Activated CD4-positive, alpha-beta memory T cell treated with anti-CD3 and anti-CD28 coated beads for 36 hours (primary cell): Measurements from ENCODE around the gene CCDC40. TPM values are rescaled to one million over a fixed set of nuclear protein-coding genes. Genes with fewer than 3 reads are reported as not detected.
A peak's percentile ranks its signal among the peaks of the same experiment; 100 is the strongest.

Experiments used
- CTCF ChIA-PET: fragments of 350-600 bp; sonication (Branson Sonifier 250); formaldehyde crosslinking; loops from one replicate; lab custom pipeline; 2021; ENCODE audit warnings: antibody characterized with exemption, inconsistent platforms; lab: Charles Lee
- POLR2A ChIA-PET: fragments of 350-600 bp; sonication (Branson Sonifier 250); formaldehyde crosslinking; loops from one replicate; lab custom pipeline; 2021; ENCODE audit warnings: antibody characterized with exemption; lab: Charles Lee
- DNase-seq: peaks from one replicate; pipeline ENCODE4 v3.0.0-alpha.2; 2020
- H3K27ac Mint-ChIP-seq: one replicate; pipeline ENCODE4 v1.8.0; 2021; ENCODE audit warnings: mixed read lengths
- H3K27me3 Mint-ChIP-seq: one replicate; pipeline ENCODE4 v1.8.0; 2021; ENCODE audit warnings: mixed read lengths
- H3K36me3 Mint-ChIP-seq: one replicate; pipeline ENCODE4 v1.8.0; 2021; ENCODE audit warnings: mixed read lengths
- H3K4me1 Mint-ChIP-seq: one replicate; pipeline ENCODE4 v1.8.0; 2021; ENCODE audit warnings: low read depth, mixed read lengths
- H3K4me3 Mint-ChIP-seq: one replicate; pipeline ENCODE4 v1.8.0; 2021; ENCODE audit warnings: mild to moderate bottlenecking, mixed read lengths
- H3K9me3 Mint-ChIP-seq: one replicate; pipeline ENCODE4 v1.8.0; 2021; ENCODE audit warnings: mixed read lengths
- intact Hi-C: fragments of 100-400 bp; cut with micrococcal nuclease; formaldehyde crosslinking; loops from one replicate; pipeline ENCODE4 v1.15.1; 2023
- total RNA-seq, 2 experiments: library from RNA; stranded (reverse); gene quantifications; one replicate each; pipeline ENCODE4 v1.2.3, GENCODE V29; 2021

CCDC40 gene
- total RNA-seq, 2 experiments from 2014 or later: 0.82 to 1.00 TPM

DNA sequence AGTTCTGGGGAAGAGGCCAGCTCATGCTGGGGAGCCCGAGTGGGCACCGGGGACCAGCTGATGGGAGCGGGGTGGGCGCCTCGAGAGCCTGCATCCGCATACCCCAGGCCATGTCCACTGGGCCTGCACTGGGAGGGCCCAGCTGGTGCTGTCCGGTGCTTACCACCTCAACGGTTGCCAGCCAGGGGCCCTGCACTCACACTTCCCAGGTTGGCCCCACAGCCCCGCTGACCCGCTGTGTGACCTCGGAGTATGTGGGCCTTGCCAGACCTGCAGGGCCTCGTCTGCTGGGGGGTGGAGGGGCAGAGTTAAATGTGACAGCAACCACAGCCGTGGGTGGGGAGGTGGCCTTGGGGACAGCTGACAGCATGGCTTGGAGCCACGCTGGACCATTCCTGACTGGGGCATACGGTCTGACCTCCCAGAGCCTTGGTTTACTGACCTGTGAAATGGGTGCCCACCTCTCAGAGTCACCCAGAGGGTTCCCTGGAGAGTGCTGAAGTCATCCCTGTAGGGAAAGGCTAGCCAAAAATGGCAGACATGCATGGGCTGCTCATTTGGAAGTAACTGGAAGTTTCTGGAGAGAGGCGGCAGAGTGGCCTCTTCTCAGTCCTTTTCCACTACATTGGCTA is 59.5 kb downstream of the CCDC40 start:
- Mint-ChIP-seq H3K36me3 (no peaks in the 10 kb centered on the region), H3K4me3 (no peak overlapping the region), H3K27ac (no peak overlapping the region), H3K9me3 (no peaks in the 10 kb centered on the region), H3K4me1 (peaks cover 16% of the 10 kb centered on the region), H3K27me3 (no peaks in the 10 kb centered on the region)
- intact Hi-C loops: no loop called here
- no peak for DNase-seq
- CTCF ChIA-PET: no interaction called here
- POLR2A ChIA-PET: no interaction called here

DNA sequence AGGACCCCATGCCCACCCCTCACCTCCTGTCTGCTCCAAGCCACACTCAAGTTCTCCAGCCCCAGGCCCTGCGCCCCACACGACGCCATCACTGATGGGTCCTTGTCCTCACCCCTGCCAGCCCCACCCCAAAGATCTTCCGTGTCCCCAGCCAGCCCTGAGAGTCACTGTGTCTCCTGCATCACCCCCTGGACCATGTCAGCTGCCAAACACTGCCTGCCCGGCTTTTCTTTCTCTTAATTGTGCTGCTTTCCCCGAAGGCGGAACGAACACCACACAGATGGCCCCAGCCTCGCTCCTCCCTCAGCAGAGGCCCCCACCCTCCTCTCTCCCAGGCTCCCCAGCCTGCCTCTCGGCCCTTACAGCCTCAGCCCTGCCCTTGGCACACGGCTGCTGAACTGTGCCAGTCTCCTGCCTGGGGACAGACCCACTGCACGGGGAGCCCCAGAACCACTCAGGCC is 60.1 kb downstream of the CCDC40 start:
- peaks cover 16% of the 10 kb centered on the region for H3K4me1 Mint-ChIP-seq
- H3K4me3 Mint-ChIP-seq: no peak overlapping the region
- intact Hi-C loops: no loop called here
- H3K36me3 Mint-ChIP-seq: no peaks in the 10 kb centered on the region
- no peaks in the 10 kb centered on the region for H3K27me3 Mint-ChIP-seq
- ChIA-PET POLR2A (no interaction called here), CTCF (no interaction called here)
- H3K27ac Mint-ChIP-seq: no peak overlapping the region
- no peak for DNase-seq
- H3K9me3 Mint-ChIP-seq: no peaks in the 10 kb centered on the region

DNA sequence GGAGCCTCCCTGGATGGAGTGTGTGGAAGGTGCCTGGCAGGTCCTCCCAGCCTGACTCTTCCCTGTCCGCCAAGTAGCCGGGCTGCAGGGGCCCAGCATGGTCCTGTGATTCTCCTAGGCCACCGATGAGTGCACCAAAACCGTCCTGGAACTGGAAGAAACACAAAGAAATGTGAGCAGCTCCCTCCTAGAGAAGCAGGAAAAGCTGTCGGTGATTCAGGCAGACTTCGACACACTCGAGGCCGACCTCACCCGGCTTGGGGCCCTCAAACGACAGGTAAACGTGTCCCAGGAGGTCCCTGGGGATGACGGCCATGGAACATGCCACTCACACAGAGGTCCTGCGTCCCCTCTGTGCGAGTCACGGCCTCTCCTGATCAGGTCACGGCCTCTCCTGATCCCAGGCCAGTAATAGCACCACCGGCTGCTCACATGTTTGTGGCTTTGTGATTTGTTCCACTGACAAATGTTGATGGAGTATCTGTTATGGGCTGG is 60.7 kb downstream of the CCDC40 start:
- Mint-ChIP-seq H3K4me3 (no peak overlapping the region), H3K4me1 (peaks cover 19% of the 10 kb centered on the region)
- CTCF ChIA-PET: no interaction called here

DNA sequence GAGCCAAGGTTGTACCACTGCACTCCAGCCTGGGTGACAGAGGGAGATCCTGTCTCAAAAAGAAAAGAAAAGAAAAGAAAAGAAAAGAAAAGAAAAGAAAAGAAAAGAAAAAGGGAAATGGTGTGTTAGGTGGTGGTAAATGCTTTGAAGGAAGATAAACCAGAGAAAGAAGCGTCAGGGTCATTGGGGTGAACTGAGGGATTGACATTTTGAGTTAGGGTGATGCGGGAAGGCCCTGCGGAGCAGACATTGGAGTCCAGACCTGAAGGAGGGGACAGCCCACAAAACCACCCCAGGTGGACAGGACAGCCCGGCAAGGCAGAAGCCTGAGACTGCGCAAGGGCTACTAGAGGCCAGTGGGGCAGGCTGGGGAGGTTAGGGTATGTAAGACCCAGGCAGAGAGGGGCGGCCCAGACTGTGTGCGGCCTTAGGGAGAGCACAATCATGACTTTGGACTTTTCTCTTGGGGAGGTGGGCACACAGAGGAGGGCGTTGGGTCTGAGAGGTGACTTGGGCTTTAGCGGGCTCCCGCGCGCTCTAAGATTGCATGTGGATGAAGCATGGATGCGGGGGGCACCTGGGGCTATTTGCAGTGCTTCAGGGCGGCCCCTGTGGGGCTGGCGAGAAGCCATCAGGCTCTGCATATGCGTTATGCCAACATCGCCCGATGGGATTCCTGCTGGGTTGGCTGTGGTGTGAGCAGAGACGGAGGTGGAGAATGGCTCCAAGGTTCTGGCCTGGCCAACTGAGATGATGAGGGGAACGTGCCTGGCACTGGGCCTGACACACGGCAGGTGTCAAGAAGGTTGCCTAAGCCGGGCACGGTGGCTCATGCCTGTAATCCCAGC is 61.6 kb downstream of the CCDC40 start:
- Mint-ChIP-seq H3K9me3 (no peaks in the 10 kb centered on the region), H3K27ac (no peak overlapping the region), H3K4me1 (peaks cover 23% of the 10 kb centered on the region), H3K27me3 (no peaks in the 10 kb centered on the region), H3K4me3 (no peak overlapping the region), H3K36me3 (peaks cover 2% of the 10 kb centered on the region)
- no peak for DNase-seq
- intact Hi-C loops: no loop called here
- ChIA-PET POLR2A (no interaction called here), CTCF (interaction anchor here (0.6 kb wide), 1 partner anchor 134 kb away, joined by 3 read pairs; no protein-coding TSS in a partner anchor)

More for the DNA sequence above, 60.7 kb downstream of the CCDC40 start:
- Mint-ChIP-seq H3K9me3 (no peaks in the 10 kb centered on the region), H3K27ac (no peak overlapping the region), H3K27me3 (no peaks in the 10 kb centered on the region), H3K36me3 (peaks cover 2% of the 10 kb centered on the region)
- intact Hi-C loops: no loop called here
- POLR2A ChIA-PET: no interaction called here
- DNase-seq: no peak

DNA sequence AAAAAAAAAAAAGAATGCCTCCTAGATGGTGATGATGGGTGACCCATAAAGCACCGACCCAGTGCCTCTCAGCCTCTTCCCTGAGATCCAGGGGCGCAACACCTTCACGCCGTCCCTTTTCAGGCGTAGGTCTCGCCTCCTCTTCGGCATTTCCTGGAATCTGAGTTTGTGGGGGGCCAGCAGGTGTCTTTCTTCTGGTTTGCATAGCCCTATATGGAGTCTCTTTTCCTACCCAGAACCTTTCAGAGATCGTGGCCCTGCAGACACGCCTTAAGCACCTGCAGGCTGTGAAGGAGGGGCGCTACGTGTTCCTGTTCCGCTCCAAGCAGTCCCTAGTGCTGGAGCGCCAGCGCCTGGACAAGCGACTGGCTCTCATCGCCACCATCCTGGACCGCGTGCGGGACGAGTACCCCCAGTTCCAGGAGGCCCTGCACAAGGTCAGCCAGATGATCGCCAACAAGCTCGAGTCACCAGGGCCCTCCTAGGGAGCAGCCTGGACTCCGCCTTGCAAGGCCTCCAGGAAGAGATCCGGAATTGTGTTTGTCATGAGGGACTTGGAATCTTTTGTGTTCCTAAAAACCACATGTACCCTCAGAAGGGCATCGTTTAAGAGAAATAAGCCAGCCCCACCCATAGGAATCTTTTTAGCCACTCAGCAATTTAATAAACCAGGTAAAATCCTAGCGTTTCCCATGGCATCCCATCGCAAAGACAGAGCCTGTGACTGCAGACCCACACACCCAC is 63.0 kb downstream of the CCDC40 start:
- Mint-ChIP-seq H3K4me3 (no peak overlapping the region), H3K9me3 (no peaks in the 10 kb centered on the region), H3K4me1 (peaks cover 23% of the 10 kb centered on the region), H3K36me3 (peaks cover 2% of the 10 kb centered on the region), H3K27ac (no peak overlapping the region), H3K27me3 (no peaks in the 10 kb centered on the region)
- POLR2A ChIA-PET: no interaction called here
- intact Hi-C loops: loop anchor here (2.0 kb wide), 3 partner anchors 17 to 153 kb away; partner anchors contain the start of gene EIF4A3
- CTCF ChIA-PET: interaction anchor here (1.0 kb wide), 1 partner anchor 91 kb away, joined by 3 read pairs; no protein-coding TSS in a partner anchor
- no peak for DNase-seq

DNA sequence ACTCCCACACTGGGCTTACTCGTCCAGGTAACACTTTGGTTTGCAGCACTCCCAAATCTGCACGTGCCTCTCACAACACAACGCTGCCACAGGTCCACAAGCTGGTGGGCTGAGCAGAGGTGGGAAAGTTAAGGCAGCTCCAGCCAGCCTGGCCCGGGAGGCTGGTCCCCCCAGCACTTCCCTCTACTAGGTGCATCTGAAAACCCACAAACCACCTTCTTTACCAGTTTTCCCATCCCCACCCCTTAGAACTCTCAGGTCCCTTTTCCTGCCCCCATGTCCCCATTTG is 63.5 kb downstream of the CCDC40 start:
- Mint-ChIP-seq H3K36me3 (peaks cover 2% of the 10 kb centered on the region), H3K4me1 (peaks cover 23% of the 10 kb centered on the region), H3K4me3 (peak overlapping the region; percentile 76), H3K27ac (peak overlapping the region; percentile 65), H3K9me3 (no peaks in the 10 kb centered on the region), H3K27me3 (no peaks in the 10 kb centered on the region)
- CTCF ChIA-PET: interaction anchor here (1.0 kb wide), 1 partner anchor 92 kb away, joined by 3 read pairs; no protein-coding TSS in a partner anchor
- POLR2A ChIA-PET: no interaction called here
- DNase-seq: no peak
- intact Hi-C loops: loop anchor here (2.0 kb wide), 3 partner anchors 17 to 153 kb away; partner anchors contain the start of gene EIF4A3

DNA sequence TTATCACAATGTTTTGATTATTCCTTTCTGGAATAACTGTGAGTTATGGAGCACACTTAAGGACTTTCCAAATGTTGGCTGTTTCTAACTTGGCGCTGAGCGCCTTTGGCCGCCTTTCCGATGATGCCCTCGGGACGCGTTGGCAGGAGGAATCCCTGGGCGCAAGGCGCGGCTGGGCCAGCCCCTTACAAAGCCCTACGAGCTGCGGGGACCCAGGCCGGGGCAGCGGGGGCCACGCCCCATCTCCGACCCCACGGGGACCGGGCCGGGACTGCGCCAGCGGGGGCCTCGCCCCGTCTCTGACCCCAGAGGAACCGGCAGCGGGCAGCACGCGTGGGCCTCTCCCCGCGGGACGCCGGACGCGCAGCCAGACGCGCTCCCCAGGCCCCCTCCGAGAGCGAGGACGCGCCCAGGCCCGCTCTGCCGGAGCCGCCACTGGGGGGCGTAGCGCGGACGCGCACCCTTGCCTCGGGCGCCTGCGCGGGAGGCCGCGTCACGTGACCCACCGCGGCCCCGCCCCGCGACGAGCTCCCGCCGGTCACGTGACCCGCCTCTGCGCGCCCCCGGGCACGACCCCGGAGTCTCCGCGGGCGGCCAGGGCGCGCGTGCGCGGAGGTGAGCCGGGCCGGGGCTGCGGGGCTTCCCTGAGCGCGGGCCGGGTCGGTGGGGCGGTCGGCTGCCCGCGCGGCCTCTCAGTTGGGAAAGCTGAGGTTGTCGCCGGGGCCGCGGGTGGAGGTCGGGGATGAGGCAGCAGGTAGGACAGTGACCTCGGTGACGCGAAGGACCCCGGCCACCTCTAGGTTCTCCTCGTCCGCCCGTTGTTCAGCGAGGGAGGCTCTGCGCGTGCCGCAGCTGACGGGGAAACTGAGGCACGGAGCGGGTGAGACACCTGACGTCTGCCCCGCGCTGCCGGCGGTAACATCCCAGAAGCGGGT is 64.8 kb downstream of the CCDC40 start, which contains the start of gene GAA:
GAA (plus strand) TSS at position 571 of the 935 bp plus-strand sequence. CDS start 3,006 bp downstream, outside the sequence.
- Mint-ChIP-seq H3K4me1 (peaks cover 23% of the 10 kb centered on the region), H3K27ac (peak within 1 kb of the TSS; percentile 72), H3K9me3 (no peaks in the 10 kb centered on the region), H3K27me3 (no peaks in the 10 kb centered on the region), H3K36me3 (peaks cover 2% of the 10 kb centered on the region), H3K4me3 (peak within 1 kb of the TSS; percentile 90)
- POLR2A ChIA-PET: interaction anchor here (0.7 to 1.5 kb wide), 6 partner anchors 9 to 157 kb away, joined by 3 to 8 read pairs (median 3); no protein-coding TSS in a partner anchor
- DNase-seq: peak; percentile 89
- CTCF ChIA-PET: interaction anchor here (0.6 to 1.8 kb wide), 51 partner anchors 9 to 994 kb away, joined by 3 to 23 read pairs (median 5); partner anchors contain the start of gene CBX8
- intact Hi-C loops: loop anchor here (2.0 kb wide), 3 partner anchors 18 to 152 kb away; partner anchors contain the start of gene EIF4A3

DNA sequence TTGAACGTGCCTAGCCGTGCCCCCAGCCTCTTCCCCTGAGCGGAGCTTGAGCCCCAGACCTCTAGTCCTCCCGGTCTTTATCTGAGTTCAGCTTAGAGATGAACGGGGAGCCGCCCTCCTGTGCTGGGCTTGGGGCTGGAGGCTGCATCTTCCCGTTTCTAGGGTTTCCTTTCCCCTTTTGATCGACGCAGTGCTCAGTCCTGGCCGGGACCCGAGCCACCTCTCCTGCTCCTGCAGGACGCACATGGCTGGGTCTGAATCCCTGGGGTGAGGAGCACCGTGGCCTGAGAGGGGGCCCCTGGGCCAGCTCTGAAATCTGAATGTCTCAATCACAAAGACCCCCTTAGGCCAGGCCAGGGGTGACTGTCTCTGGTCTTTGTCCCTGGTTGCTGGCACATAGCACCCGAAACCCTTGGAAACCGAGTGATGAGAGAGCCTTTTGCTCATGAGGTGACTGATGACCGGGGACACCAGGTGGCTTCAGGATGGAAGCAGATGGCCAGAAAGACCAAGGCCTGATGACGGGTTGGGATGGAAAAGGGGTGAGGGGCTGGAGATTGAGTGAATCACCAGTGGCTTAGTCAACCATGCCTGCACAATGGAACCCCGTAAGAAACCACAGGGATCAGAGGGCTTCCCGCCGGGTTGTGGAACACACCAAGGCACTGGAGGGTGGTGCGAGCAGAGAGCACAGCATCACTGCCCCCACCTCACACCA is 65.7 kb downstream of the CCDC40 start:
- ChIA-PET POLR2A (interaction anchor here (1.0 to 1.5 kb wide), 4 partner anchors 41 to 156 kb away, joined by 3 to 8 read pairs (median 4); no protein-coding TSS in a partner anchor), CTCF (interaction anchor here (0.6 to 1.8 kb wide), 50 partner anchors 10 to 993 kb away, joined by 3 to 23 read pairs (median 5); partner anchors contain the start of gene CBX8)
- peak overlapping the region; percentile 62 for H3K27ac Mint-ChIP-seq
- H3K4me1 Mint-ChIP-seq: peaks cover 23% of the 10 kb centered on the region
- peak overlapping the region; percentile 90 for H3K4me3 Mint-ChIP-seq
- H3K9me3 Mint-ChIP-seq: no peaks in the 10 kb centered on the region
- peaks cover 2% of the 10 kb centered on the region for H3K36me3 Mint-ChIP-seq
- no peaks in the 10 kb centered on the region for H3K27me3 Mint-ChIP-seq
- intact Hi-C loops: loop anchor here (2.0 kb wide), 3 partner anchors 19 to 151 kb away; partner anchors contain the start of gene EIF4A3
- no peak for DNase-seq

DNA sequence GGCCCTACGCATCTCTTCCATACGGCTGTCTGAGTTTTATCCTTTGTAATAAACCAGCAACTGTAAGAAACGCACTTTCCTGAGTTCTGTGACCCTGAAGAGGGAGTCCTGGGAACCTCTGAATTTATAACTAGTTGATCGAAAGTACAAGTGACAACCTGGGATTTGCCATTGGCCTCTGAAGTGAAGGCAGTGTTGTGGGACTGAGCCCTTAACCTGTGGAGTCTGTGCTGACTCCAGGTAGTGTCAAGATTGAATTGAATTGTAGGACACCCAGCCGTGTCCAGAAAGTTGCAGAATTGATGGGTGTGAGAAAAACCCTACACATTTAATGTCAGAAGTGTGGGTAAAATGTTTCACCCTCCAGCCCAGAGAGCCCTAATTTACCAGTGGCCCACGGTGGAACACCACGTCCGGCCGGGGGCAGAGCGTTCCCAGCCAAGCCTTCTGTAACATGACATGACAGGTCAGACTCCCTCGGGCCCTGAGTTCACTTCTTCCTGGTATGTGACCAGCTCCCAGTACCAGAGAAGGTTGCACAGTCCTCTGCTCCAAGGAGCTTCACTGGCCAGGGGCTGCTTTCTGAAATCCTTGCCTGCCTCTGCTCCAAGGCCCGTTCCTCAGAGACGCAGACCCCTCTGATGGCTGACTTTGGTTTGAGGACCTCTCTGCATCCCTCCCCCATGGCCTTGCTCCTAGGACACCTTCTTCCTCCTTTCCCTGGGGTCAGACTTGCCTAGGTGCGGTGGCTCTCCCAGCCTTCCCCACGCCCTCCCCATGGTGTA is 66.4 kb downstream of the CCDC40 start:
- Mint-ChIP-seq H3K9me3 (no peaks in the 10 kb centered on the region), H3K4me1 (peaks cover 23% of the 10 kb centered on the region), H3K4me3 (peak overlapping the region; percentile 90), H3K36me3 (peaks cover 2% of the 10 kb centered on the region), H3K27ac (no peak overlapping the region), H3K27me3 (no peaks in the 10 kb centered on the region)
- no peak for DNase-seq
- ChIA-PET CTCF (interaction anchor here (1.6 kb wide), 1 partner anchor 40 kb away, joined by 23 read pairs; no protein-coding TSS in a partner anchor), POLR2A (no interaction called here)
- intact Hi-C loops: no loop called here
